TTC549 (cell line): Measurements from ENCODE around the gene PDZD7.

Experiments used
- FAIRE-seq: peaks from 2 replicates; lab custom pipeline; 2012; peaks lifted over from hg19 to GRCh38; lab: Jason Lieb, UNC

PDZD7 gene

GRCh38 chr10:100966887-100967286 lies 64.0 kb downstream of the PDZD7 start:
- no peak for FAIRE-seq

GRCh38 chr10:100965820-100966219 lies 65.1 kb downstream of the PDZD7 start:
- no peak for FAIRE-seq

GRCh38 chr10:100963826-100964225 lies 67.1 kb downstream of the PDZD7 start:
- no peak for FAIRE-seq

GRCh38 chr10:100962351-100963080 lies 68.4 kb downstream of the PDZD7 start:
- FAIRE-seq, result no peak

GRCh38 chr10:100960251-100960650 lies 70.7 kb downstream of the PDZD7 start:
- FAIRE-seq, result no peak
